GM19452 (cell line): ENCODE results near the gene AMH.

Source experiments
- ATAC-seq: cut with Tn5 transposase; IDR thresholded peaks from one replicate; pipeline ENCODE4 v1.9.1; 2021; ENCODE audit not compliant: unreplicated experiment

AMH gene

GRCh38 chr19:2233601-2234280 is 15.4 kb upstream of the AMH start:
- no peak for ATAC-seq

GRCh38 chr19:2234996-2235380 is 14.1 kb upstream of the AMH start:
- ATAC-seq, result no peak

GRCh38 chr19:2235381-2236063 is 13.6 kb upstream of the AMH start:
- ATAC-seq, result peak; percentile 11

- no peak for ATAC-seq
These were observed 13.1 kb upstream of the AMH start for GRCh38 chr19:2236064-2236313.

GRCh38 chr19:2236314-2237050 is 12.6 kb upstream of the AMH start, which contains the start of the genes PLEKHJ1 and SF3A2:
TSS of gene PLEKHJ1 (minus strand) at chr19:2236329. CDS start at chr19:2236248, 81 bp downstream.
TSS of gene SF3A2 (plus strand) at chr19:2236824. CDS start at chr19:2243419, 6,595 bp downstream.
- peak; percentile 76 for ATAC-seq

GRCh38 chr19:2237051-2237868 is 11.9 kb upstream of the AMH start:
- ATAC-seq, result no peak

GRCh38 chr19:2237869-2238153 is 11.3 kb upstream of the AMH start:
- ATAC-seq, result no peak

- ATAC-seq, result no peak
These were observed 9.9 kb upstream of the AMH start for GRCh38 chr19:2239173-2239572.

- no peak for ATAC-seq
These were observed 9.1 kb upstream of the AMH start for GRCh38 chr19:2239771-2240770.

- no peak for ATAC-seq
These were observed 8.0 kb upstream of the AMH start for GRCh38 chr19:2240881-2241760.

- ATAC-seq, result no peak
These were observed 7.0 kb upstream of the AMH start for GRCh38 chr19:2242092-2242537.

GRCh38 chr19:2242816-2243215 is 6.3 kb upstream of the AMH start:
- no peak for ATAC-seq

- no peak for ATAC-seq
These were observed 5.6 kb upstream of the AMH start for GRCh38 chr19:2243274-2244124.

GRCh38 chr19:2244125-2244411 is 5.1 kb upstream of the AMH start:
- no peak for ATAC-seq

GRCh38 chr19:2244486-2244885 is 4.6 kb upstream of the AMH start:
- no peak for ATAC-seq

- no peak for ATAC-seq
These were observed 3.9 kb upstream of the AMH start for GRCh38 chr19:2245273-2245672.

- ATAC-seq, result no peak
These were observed 3.0 kb upstream of the AMH start for GRCh38 chr19:2246014-2246620.

GRCh38 chr19:2246801-2247361 is 2.2 kb upstream of the AMH start:
- no peak for ATAC-seq
